ENCODE results near the gene LRP1.

The LRP1 gene

GRCh38 chr12:57173089-57173488, 44.8 kb downstream of the LRP1 start:
- H3K4me3 ChIP-seq (replicated peaks; ENCODE audit: low read depth, low read length), result no peak overlapping the region
- TF ChIP-seq, protein P1, sequence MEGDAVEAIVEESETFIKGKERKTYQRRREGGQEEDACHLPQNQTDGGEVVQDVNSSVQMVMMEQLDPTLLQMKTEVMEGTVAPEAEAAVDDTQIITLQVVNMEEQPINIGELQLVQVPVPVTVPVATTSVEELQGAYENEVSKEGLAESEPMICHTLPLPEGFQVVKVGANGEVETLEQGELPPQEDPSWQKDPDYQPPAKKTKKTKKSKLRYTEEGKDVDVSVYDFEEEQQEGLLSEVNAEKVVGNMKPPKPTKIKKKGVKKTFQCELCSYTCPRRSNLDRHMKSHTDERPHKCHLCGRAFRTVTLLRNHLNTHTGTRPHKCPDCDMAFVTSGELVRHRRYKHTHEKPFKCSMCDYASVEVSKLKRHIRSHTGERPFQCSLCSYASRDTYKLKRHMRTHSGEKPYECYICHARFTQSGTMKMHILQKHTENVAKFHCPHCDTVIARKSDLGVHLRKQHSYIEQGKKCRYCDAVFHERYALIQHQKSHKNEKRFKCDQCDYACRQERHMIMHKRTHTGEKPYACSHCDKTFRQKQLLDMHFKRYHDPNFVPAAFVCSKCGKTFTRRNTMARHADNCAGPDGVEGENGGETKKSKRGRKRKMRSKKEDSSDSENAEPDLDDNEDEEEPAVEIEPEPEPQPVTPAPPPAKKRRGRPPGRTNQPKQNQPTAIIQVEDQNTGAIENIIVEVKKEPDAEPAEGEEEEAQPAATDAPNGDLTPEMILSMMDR (IDR thresholded peaks at IDR 0.05; ENCODE audit: low read depth, low read length, missing control alignments), result peak; percentile 73
- DNase-seq (ENCODE audit: extremely low read depth, low read depth), result no peak

- H3K4me3 ChIP-seq (replicated peaks; ENCODE audit: low read depth, low read length), result no peak overlapping the region
- TF ChIP-seq, protein P1 (IDR thresholded peaks at IDR 0.05; ENCODE audit: low read depth, low read length, missing control alignments), result no peak
- no peak for DNase-seq (ENCODE audit: extremely low read depth, low read depth)
Observed at GRCh38 chr12:57173683-57174082, 45.4 kb downstream of the LRP1 start.

DNA sequence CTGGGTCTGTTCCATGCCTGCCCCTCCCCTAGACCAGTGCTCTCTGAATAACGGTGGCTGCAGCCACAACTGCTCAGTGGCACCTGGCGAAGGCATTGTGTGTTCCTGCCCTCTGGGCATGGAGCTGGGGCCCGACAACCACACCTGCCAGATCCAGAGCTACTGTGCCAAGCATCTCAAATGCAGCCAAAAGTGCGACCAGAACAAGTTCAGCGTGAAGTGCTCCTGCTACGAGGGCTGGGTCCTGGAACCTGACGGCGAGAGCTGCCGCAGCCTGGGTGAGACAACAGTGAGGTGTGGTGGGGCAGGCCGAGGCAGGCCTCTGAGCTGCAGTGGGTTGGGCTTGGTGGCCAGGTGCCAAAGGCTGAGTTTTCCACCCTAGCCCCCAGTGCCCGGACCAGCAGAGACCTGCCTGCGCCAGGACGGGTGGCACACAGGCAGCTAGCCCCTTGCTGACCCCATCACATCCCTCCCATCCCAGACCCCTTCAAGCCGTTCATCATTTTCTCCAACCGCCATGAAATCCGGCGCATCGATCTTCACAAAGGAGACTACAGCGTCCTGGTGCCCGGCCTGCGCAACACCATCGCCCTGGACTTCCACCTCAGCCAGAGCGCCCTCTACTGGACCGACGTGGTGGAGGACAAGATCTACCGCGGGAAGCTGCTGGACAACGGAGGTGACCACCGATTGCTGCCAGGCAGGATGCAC, 47.3 kb downstream of the LRP1 start:
- DNase-seq (ENCODE audit: extremely low read depth, low read depth), result no peak
- TF ChIP-seq, protein P1 (IDR thresholded peaks at IDR 0.05; ENCODE audit: low read depth, low read length, missing control alignments), result peak; percentile 79
- no peak overlapping the region for H3K4me3 ChIP-seq (replicated peaks; ENCODE audit: low read depth, low read length)

GRCh38 chr12:57176139-57176477, 47.8 kb downstream of the LRP1 start:
- H3K4me3 ChIP-seq (replicated peaks; ENCODE audit: low read depth, low read length), result no peak overlapping the region
- no peak for DNase-seq (ENCODE audit: extremely low read depth, low read depth)
- TF ChIP-seq, protein P1 (IDR thresholded peaks at IDR 0.05; ENCODE audit: low read depth, low read length, missing control alignments), result peak; percentile 24

DNA sequence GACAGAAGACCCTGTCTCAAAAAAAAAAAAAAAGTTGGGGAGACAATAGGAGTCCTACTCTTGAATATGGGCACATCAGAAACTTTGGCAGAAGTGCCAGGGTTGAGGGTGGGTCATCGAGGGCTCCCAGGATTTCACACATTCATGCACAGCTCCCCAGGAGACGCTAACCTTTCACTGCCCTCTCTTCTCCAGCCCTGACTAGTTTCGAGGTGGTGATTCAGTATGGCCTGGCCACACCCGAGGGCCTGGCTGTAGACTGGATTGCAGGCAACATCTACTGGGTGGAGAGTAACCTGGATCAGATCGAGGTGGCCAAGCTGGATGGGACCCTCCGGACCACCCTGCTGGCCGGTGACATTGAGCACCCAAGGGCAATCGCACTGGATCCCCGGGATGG, 48.6 kb downstream of the LRP1 start:
- DNase-seq (ENCODE audit: extremely low read depth, low read depth), result no peak
- TF ChIP-seq, protein P1 (IDR thresholded peaks at IDR 0.05; ENCODE audit: low read depth, low read length, missing control alignments), result no peak
- H3K4me3 ChIP-seq (replicated peaks; ENCODE audit: low read depth, low read length), result no peak overlapping the region

DNA sequence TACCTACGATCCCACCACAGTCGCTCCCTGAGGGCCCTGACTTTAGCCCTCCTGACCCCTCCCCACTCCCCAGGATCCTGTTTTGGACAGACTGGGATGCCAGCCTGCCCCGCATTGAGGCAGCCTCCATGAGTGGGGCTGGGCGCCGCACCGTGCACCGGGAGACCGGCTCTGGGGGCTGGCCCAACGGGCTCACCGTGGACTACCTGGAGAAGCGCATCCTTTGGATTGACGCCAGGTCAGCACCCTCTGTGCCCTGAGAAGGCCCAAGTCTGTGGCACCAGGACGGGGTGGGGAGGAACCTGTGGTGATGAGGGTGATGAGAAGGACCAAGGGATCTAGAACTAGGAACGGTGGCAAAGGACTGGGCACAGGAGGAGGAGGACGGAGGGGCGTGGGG, 49.1 kb downstream of the LRP1 start:
- no peak for DNase-seq (ENCODE audit: extremely low read depth, low read depth)
- H3K4me3 ChIP-seq (replicated peaks; ENCODE audit: low read depth, low read length), result no peak overlapping the region
- TF ChIP-seq, protein P1 (IDR thresholded peaks at IDR 0.05; ENCODE audit: low read depth, low read length, missing control alignments), result no peak

- no peak for DNase-seq (ENCODE audit: extremely low read depth, low read depth)
- TF ChIP-seq, protein P1 (IDR thresholded peaks at IDR 0.05; ENCODE audit: low read depth, low read length, missing control alignments), result no peak
- no peak overlapping the region for H3K4me3 ChIP-seq (replicated peaks; ENCODE audit: low read depth, low read length)
Observed at GRCh38 chr12:57178213-57178612, 49.9 kb downstream of the LRP1 start.
